LNCaP clone FGC (cell line): ENCODE measurements around the gene FCRLB.

Source experiments
- DNase-seq: peaks from one replicate; pipeline ENCODE4 v3.0.0-alpha.2; 2011; ENCODE audit warnings: low read depth
- H3K4me3 ChIP-seq: 2 replicates; pipeline ENCODE4 v1.5.1; 2011; ENCODE audit warnings: mild to moderate bottlenecking, low read depth, low read length, control low read depth
- CTCF ChIP-seq: IDR thresholded peaks from 2 replicates; pipeline ENCODE4 v1.5.1; 2012; ENCODE audit warnings: mild to moderate bottlenecking; ENCODE audit not compliant: control insufficient read depth, insufficient read depth; ENCODE audit errors: extremely low read depth

Gene FCRLB

GRCh38 chr1:161733526-161733925 is 12.2 kb downstream of the FCRLB start:
- no peak for TF ChIP-seq CTCF
- H3K4me3 ChIP-seq: no peak overlapping the region
- DNase-seq: no peak

DNA sequence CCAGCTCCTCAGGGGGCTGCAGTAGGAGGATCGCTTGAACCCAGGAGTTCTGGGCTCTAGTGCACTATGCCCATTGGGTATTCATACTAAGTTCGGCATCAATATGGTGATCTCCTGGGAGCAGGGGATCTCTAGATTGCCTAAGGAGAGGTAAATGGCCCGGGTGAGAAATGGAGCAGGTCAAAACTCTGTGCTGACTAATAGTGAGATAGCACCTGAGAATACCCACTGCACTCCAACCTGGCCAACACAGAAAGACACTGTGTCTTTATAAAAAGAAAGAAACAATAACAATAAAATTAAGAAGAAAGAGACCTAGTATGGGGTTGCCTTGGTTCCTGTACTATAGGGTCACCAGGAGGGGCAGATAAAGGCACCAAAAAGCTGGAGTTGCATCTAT is 14.5 kb downstream of the FCRLB start:
- no peak for DNase-seq

GRCh38 chr1:161736335-161736969 is 15.1 kb downstream of the FCRLB start:
- TF ChIP-seq CTCF: no peak
- no peak overlapping the region for H3K4me3 ChIP-seq

More for the DNA sequence above, 14.5 kb downstream of the FCRLB start:
- no peak for TF ChIP-seq CTCF
- H3K4me3 ChIP-seq: no peak overlapping the region

GRCh38 chr1:161737625-161738024 is 16.3 kb downstream of the FCRLB start:
- no peak overlapping the region for H3K4me3 ChIP-seq
- DNase-seq: no peak
- TF ChIP-seq CTCF: no peak

More at GRCh38 chr1:161736335-161736969, 15.1 kb downstream of the FCRLB start:
- no peak for DNase-seq

- peak; percentile 67 for TF ChIP-seq CTCF
- DNase-seq: peak; percentile 46
- no peak overlapping the region for H3K4me3 ChIP-seq
Measured at GRCh38 chr1:161738627-161739287, 17.4 kb downstream of the FCRLB start.

- no peak for TF ChIP-seq CTCF
- no peak overlapping the region for H3K4me3 ChIP-seq
- DNase-seq: no peak
Measured at GRCh38 chr1:161739865-161740566, 18.7 kb downstream of the FCRLB start.
